Upper lobe of right lung (tissue), 1 donor: ENCODE data around the gene GPATCH2L. TPM values are rescaled to one million over a fixed set of nuclear protein-coding genes. Genes with fewer than 3 reads are reported as not detected.

Experiments used
- ATAC-seq: fragments of 200-7000 bp; cut with Tn5 transposase; one replicate; pipeline ENCODE4 v1.9.1; 2020; ENCODE audit warnings: mild to moderate bottlenecking, moderate library complexity
- DNase-seq: peaks from one replicate; pipeline ENCODE4 v3.0.0-alpha.2; 2020
- H3K27ac ChIP-seq: fragments of 200-600 bp; one replicate; pipeline ENCODE4 v1.8.0; 2022
- H3K27me3 ChIP-seq: fragments of 200-600 bp; one replicate; pipeline ENCODE4 v1.8.0; 2022; ENCODE audit warnings: mild to moderate bottlenecking
- H3K36me3 ChIP-seq: fragments of 200-600 bp; one replicate; pipeline ENCODE4 v1.8.0; 2022
- H3K4me1 ChIP-seq: fragments of 200-600 bp; one replicate; pipeline ENCODE4 v1.8.0; 2022
- H3K4me3 ChIP-seq: fragments of 200-600 bp; one replicate; pipeline ENCODE4 v1.8.0; 2022; ENCODE audit warnings: mild to moderate bottlenecking
- H3K9me3 ChIP-seq: fragments of 200-600 bp; one replicate; pipeline ENCODE4 v1.8.0; 2022
- intact Hi-C: fragments of 100-400 bp; cut with DNase I; formaldehyde crosslinking; loops from one replicate; pipeline ENCODE4 v1.11.0; 2022
- total RNA-seq: library from RNA; stranded (reverse); fragmentation: NEBNext Ultra II Directional; extraction: Animal tissue kit (Norgen Biotek cat#: 25700); gene quantifications from one replicate; pipeline ENCODE4 v1.2.1, GENCODE V29; 2021
- TF ChIP-seq, protein P1 (sequence below): fragments of 200-600 bp; IDR thresholded peaks from one replicate; pipeline ENCODE4 v1.8.0; 2022; ENCODE audit warnings: antibody characterized with exemption
- donor health status: DM: no; HTN: yes; CAD: no; lungs with severe emphysema.

The GPATCH2L gene
- total RNA-seq, 1 donor from 2014 or later, result 46.5 TPM

DNA sequence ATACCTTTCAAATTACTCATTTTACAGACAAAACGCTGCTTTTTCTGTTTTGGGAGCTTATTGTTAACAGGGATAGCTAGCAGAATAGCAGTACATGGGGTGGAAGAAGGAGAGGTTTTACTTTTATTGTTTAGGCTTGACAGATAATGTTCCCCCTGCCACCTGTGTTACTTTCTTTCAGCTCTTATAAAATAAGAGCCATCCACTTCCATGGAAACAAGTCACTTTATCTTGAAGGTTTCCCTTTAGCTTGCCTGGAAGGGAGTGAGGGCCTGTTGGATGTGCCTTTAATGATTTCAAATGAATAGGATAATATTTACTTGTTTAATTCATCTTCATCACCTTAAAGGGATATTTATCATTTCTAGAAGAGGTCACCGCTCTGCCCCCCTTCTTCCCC lies 23.3 kb downstream of the GPATCH2L start:
- Histone ChIP-seq H3K4me3 (no peak overlapping the region), H3K27ac (no peak overlapping the region), H3K27me3 (no peaks in the 10 kb centered on the region), H3K9me3 (no peaks in the 10 kb centered on the region), H3K4me1 (no peaks in the 10 kb centered on the region), H3K36me3 (peaks cover 74% of the 10 kb centered on the region)
- DNase-seq, result no peak
- ATAC-seq, result no peak
- TF ChIP-seq, protein P1, sequence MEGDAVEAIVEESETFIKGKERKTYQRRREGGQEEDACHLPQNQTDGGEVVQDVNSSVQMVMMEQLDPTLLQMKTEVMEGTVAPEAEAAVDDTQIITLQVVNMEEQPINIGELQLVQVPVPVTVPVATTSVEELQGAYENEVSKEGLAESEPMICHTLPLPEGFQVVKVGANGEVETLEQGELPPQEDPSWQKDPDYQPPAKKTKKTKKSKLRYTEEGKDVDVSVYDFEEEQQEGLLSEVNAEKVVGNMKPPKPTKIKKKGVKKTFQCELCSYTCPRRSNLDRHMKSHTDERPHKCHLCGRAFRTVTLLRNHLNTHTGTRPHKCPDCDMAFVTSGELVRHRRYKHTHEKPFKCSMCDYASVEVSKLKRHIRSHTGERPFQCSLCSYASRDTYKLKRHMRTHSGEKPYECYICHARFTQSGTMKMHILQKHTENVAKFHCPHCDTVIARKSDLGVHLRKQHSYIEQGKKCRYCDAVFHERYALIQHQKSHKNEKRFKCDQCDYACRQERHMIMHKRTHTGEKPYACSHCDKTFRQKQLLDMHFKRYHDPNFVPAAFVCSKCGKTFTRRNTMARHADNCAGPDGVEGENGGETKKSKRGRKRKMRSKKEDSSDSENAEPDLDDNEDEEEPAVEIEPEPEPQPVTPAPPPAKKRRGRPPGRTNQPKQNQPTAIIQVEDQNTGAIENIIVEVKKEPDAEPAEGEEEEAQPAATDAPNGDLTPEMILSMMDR, result no peak
- intact Hi-C loops, result no loop called here

DNA sequence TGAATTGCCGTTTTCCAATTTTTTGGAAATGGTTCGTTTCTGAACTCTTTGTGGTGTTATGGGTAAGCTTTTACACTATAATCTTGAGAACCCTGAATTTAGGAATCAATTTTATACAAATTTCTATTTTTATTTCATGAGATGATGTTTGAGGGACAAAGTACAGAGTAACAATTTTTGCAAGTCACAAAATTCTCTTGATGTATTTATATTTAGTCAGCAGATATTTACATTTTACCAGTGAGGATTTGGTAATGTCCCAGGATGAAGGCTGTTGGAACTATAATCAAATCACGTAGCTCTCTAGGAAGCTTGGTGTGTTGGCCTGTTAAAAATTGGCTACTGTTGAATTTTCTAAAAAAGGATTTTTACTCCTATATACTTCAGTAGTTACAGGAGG lies 24.2 kb downstream of the GPATCH2L start:
- Histone ChIP-seq H3K9me3 (no peaks in the 10 kb centered on the region), H3K27ac (no peak overlapping the region), H3K27me3 (no peaks in the 10 kb centered on the region), H3K4me3 (no peak overlapping the region), H3K4me1 (no peaks in the 10 kb centered on the region), H3K36me3 (peaks cover 83% of the 10 kb centered on the region)
- intact Hi-C loops, result no loop called here
- TF ChIP-seq, protein P1, result no peak
- DNase-seq, result no peak
- no peak for ATAC-seq

DNA sequence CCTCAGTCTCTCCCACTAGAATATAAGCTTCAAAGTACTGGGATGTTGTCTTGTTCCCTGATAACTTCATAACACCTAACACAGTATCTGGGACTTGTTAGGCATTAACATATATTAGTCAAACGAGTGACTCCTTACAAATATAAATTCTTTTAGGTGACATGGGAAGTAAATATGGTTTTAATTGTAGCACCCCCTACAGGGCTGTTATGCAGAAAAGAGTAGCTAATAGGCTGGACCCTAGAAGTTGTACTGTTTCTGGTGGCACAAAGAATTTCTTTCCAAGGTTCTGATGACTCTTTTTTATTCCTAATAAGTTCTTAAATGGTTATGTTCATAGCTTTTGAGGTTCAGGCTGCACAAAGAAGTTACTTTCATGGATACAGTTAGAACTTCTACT lies 29.8 kb downstream of the GPATCH2L start:
- no peaks in the 10 kb centered on the region for H3K27me3 ChIP-seq
- TF ChIP-seq, protein P1, result peak; percentile 24

DNA sequence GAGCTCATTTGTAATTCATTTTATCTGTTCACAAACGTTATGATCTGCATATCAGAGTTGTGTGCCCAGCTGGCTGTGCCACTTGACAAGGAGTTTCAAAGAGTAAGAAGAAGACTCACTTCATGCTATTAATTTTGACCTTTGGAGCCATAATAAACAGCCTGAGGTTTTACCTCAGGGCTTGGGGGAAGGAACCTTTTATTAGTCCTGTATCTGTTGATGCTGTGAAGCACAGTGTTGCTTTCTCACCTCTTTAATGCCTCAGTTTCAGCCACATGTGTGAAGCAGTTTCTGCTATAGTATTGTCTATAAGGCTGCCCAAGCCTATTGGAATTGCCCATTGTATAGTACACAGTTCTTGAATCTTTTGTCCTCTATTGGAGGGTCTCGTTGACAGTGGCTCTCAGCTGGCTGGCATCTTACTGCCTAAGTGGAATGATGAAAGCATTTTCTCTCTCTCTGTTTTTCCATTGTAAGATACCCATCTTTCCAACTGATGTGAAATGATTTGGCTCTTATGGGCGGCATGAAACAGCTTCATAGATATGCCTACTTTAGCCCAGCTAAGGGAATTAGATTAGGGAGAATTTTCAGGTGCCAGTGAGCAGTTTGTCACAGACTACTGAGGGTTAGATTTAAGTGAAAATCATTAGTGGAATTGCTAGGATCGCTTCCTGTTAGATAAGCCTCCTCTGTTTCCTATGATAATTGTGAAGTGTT lies 34.7 kb downstream of the GPATCH2L start:
- H3K36me3 ChIP-seq, result peaks cover 39% of the 10 kb centered on the region
- H3K27ac ChIP-seq, result no peak overlapping the region
- ATAC-seq (no peak), DNase-seq (no peak)
- TF ChIP-seq, protein P1, result no peak
- no peaks in the 10 kb centered on the region for H3K27me3 ChIP-seq
- no peaks in the 10 kb centered on the region for H3K9me3 ChIP-seq
- H3K4me3 ChIP-seq, result no peak overlapping the region
- H3K4me1 ChIP-seq, result no peaks in the 10 kb centered on the region
- intact Hi-C loops, result no loop called here

More for the DNA sequence above, 29.8 kb downstream of the GPATCH2L start:
- ATAC-seq, result no peak
- intact Hi-C loops, result no loop called here
- H3K27ac ChIP-seq, result no peak overlapping the region
- no peaks in the 10 kb centered on the region for H3K4me1 ChIP-seq
- no peak overlapping the region for H3K4me3 ChIP-seq
- H3K9me3 ChIP-seq, result no peaks in the 10 kb centered on the region
- DNase-seq, result no peak
- peaks cover 84% of the 10 kb centered on the region for H3K36me3 ChIP-seq

DNA sequence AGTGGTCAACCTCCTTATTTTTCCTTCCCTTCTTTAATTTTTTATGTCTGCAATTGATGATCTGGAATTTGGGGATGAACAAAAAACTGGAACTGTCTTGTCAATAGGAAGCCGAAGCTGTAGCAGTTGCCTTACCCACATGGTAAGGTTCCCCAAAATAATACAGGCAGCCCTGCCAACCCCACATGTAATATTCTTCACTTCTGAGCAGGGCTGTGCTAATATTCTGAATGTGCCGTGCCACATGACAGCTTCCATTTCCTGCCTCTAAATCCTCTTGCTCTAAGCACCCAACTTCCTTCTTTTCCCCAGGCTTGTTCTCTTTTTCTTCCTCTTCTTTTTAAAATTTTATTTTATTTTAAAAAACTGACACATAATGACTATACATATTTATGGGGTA lies 39.6 kb downstream of the GPATCH2L start:
- TF ChIP-seq, protein P1, result no peak
- no peaks in the 10 kb centered on the region for H3K27me3 ChIP-seq
- intact Hi-C loops, result no loop called here
- H3K4me3 ChIP-seq, result no peak overlapping the region
- no peaks in the 10 kb centered on the region for H3K4me1 ChIP-seq
- DNase-seq, result no peak
- peaks cover 41% of the 10 kb centered on the region for H3K36me3 ChIP-seq
- ATAC-seq, result peak; percentile 96
- H3K27ac ChIP-seq, result peak overlapping the region; percentile 18
- H3K9me3 ChIP-seq, result no peaks in the 10 kb centered on the region
